GM12878 (cell line): ENCODE results near the gene ADAMTS2. TPM values are rescaled to one million over a fixed set of nuclear protein-coding genes. Genes with fewer than 3 reads are reported as not detected.

Source experiments
- ATAC-seq: fragments of 200-7000 bp; cut with Tn5 transposase; 3 replicates; pipeline ENCODE4 v1.9.1; 2020; ENCODE audit warnings: mild to moderate bottlenecking, moderate library complexity
- BruUV-seq: library from RNA; stranded (reverse); fragments of 400-500 nt; replicated peaks from 2 replicates; lab custom pipeline; 2021; lab: Mats Ljungman, UMichigan
- CTCF ChIA-PET: fragments of 300-600 bp; sonication (Branson Sonifier 250); formaldehyde crosslinking; extraction: SDS; loops from one replicate; lab custom pipeline; 2021; ENCODE audit warnings: inconsistent platforms; lab: Yijun Ruan, JAX
- POLR2A ChIA-PET: fragments of 350-600 bp; formaldehyde crosslinking; extraction: SDS; loops from one replicate; lab custom pipeline; 2021; ENCODE audit warnings: inconsistent platforms; lab: Charles Lee
- RAD21 ChIA-PET: fragments of 300-600 bp; sonication (Branson Sonifier 250); formaldehyde crosslinking; loops from one replicate; lab custom pipeline; 2023; ENCODE audit warnings: antibody characterized with exemption; ENCODE audit not compliant: unreplicated experiment; lab: Charles Lee
- SMC1A ChIA-PET: fragments of 300-600 bp; sonication (Branson Sonifier 250); formaldehyde crosslinking; loops from one replicate; lab custom pipeline; 2023; ENCODE audit not compliant: unreplicated experiment, uncharacterized antibody; lab: Charles Lee
- DNase-seq: peaks from one replicate; pipeline ENCODE4 v3.0.0-alpha.2; 2011; ENCODE audit warnings: low read depth, low spot score
- FAIRE-seq: peaks from 3 replicates; lab custom pipeline; 2011; peaks lifted over from hg19 to GRCh38; lab: Jason Lieb, UNC
- H2AFZ ChIP-seq: 2 replicates; pipeline ENCODE4 v1.6.0; 2011; ENCODE audit warnings: low read depth, low read length, control low read depth; ENCODE audit not compliant: control insufficient read depth
- H3K27ac ChIP-seq: 2 replicates; pipeline ENCODE4 v1.5.1; 2011; ENCODE audit warnings: control low read depth; ENCODE audit not compliant: control insufficient read depth, insufficient read depth
- H3K27me3 ChIP-seq, 2 experiments: replicated peaks in 1 of 2; 2 replicates each; pipeline versions ENCODE4 v1.6.0 to v1.6.1; 2011; ENCODE audit warnings: low read length in 1 of 2; ENCODE audit not compliant: control insufficient read depth in 2 of 2, insufficient read depth in 2 of 2
- H3K36me3 ChIP-seq, 2 experiments: 2 replicates each; pipeline ENCODE4 v1.5.1; 2011; ENCODE audit warnings: low read length in 1 of 2; ENCODE audit not compliant: control insufficient read depth in 2 of 2, insufficient read depth in 2 of 2
- H3K4me1 ChIP-seq: 2 replicates; pipeline ENCODE4 v1.6.1; 2011; ENCODE audit warnings: mild to moderate bottlenecking, low read length, moderate library complexity, mixed read lengths; ENCODE audit not compliant: control insufficient read depth, insufficient read depth
- H3K4me2 ChIP-seq: 2 replicates; pipeline ENCODE4 v1.6.0; 2011; ENCODE audit warnings: control low read depth; ENCODE audit not compliant: control insufficient read depth, insufficient read depth
- H3K4me3 ChIP-seq: fragments of 200-600 bp; sonication (generic); 2 replicates; pipeline ENCODE4 v1.5.1; 2016
- H3K79me2 ChIP-seq: 2 replicates; pipeline ENCODE4 v1.6.0; 2011; ENCODE audit warnings: low read length; ENCODE audit not compliant: control insufficient read depth, insufficient read depth
- H3K9ac ChIP-seq: 2 replicates; pipeline ENCODE4 v1.8.0; 2011; ENCODE audit warnings: low read length, control low read depth, mixed read lengths; ENCODE audit not compliant: control insufficient read depth, insufficient read depth
- H3K9me3 ChIP-seq: replicated peaks from 3 replicates; pipeline ENCODE4 v1.5.1; 2011; ENCODE audit warnings: mild to moderate bottlenecking, low read length; ENCODE audit not compliant: control insufficient read depth, insufficient read depth
- H4K20me1 ChIP-seq: 2 replicates; pipeline ENCODE4 v1.6.0; 2011; ENCODE audit not compliant: control insufficient read depth, insufficient read depth
- EP300 ChIP-seq, 2 experiments: fragments of 150-350 bp in 1 of 2; IDR thresholded peaks; 2 replicates each; pipeline ENCODE4 v1.6.1; 2011 to 2012; ENCODE audit warnings: low read depth in 2 of 2, low read length in 2 of 2, borderline replicate concordance in 1 of 2, improper control_type of control experiment in 1 of 2, inconsistent platforms in 1 of 2; ENCODE audit not compliant: control insufficient read depth in 1 of 2
- FOS ChIP-seq: IDR thresholded peaks from 3 replicates; pipeline ENCODE4 v1.6.1; 2011; ENCODE audit warnings: borderline replicate concordance; ENCODE audit not compliant: insufficient read length; ENCODE audit errors: extremely low read depth
- FOXM1 ChIP-seq: IDR thresholded peaks from 2 replicates; pipeline ENCODE4 v1.6.1; 2012; ENCODE audit warnings: low read depth, mild to moderate bottlenecking, inconsistent platforms, low read length, moderate library complexity
- LARP7 ChIP-seq: fragments of 450-650 bp; IDR thresholded peaks from 2 replicates; pipeline ENCODE4 v1.6.1; 2017; ENCODE audit warnings: mild to moderate bottlenecking
- POLR2A ChIP-seq: IDR thresholded peaks from 2 replicates; pipeline ENCODE4 v1.6.1; 2011; ENCODE audit warnings: low read depth, mild to moderate bottlenecking, low read length
- RFX5 ChIP-seq: IDR thresholded peaks from 2 replicates; pipeline ENCODE4 v1.6.1; 2011; ENCODE audit warnings: low read depth, low read length, improper control_type of control experiment
- SMAD5 ChIP-seq: IDR thresholded peaks from 2 replicates; pipeline ENCODE4 v1.6.1; 2016; ENCODE audit warnings: antibody characterized with exemption, low read depth
- SPI1 ChIP-seq: IDR thresholded peaks from 2 replicates; pipeline ENCODE4 v1.6.1; 2011; ENCODE audit warnings: low read depth, mild to moderate bottlenecking, low read length, moderate library complexity, borderline replicate concordance; ENCODE audit not compliant: insufficient read depth
- STAT1 ChIP-seq: fragments of 450-650 bp; conservative IDR thresholded peaks from 2 replicates; pipeline ENCODE4 v1.6.1; 2014; ENCODE audit warnings: antibody characterized with exemption, mild to moderate bottlenecking
- STAT3 ChIP-seq: IDR thresholded peaks from 2 replicates; pipeline ENCODE4 v1.6.1; 2011; ENCODE audit warnings: low read depth, low read length, improper control_type of control experiment
- SUPT20H ChIP-seq: IDR thresholded peaks from 2 replicates; pipeline ENCODE4 v1.6.1; 2011; ENCODE audit warnings: low read depth, mild to moderate bottlenecking, low read length, moderate library complexity, borderline replicate concordance; ENCODE audit not compliant: control insufficient read depth
- SUZ12 ChIP-seq: fragments of 200-600 bp; sonication (generic); IDR thresholded peaks from one replicate; pipeline ENCODE4 v1.6.1; 2018; ENCODE audit warnings: antibody characterized with exemption, mild to moderate bottlenecking; ENCODE audit not compliant: unreplicated experiment
- TCF12 ChIP-seq: IDR thresholded peaks from 2 replicates; pipeline ENCODE4 v1.6.1; 2011; ENCODE audit warnings: low read depth, mild to moderate bottlenecking, low read length
- USF2 ChIP-seq: IDR thresholded peaks from 2 replicates; pipeline ENCODE4 v1.6.1; 2011; ENCODE audit warnings: low read depth, low read length, improper control_type of control experiment, borderline replicate concordance
- ZBTB11 ChIP-seq: fragments of 450-650 bp; formaldehyde crosslinking; IDR thresholded peaks from 2 replicates; pipeline ENCODE4 v1.5.0; 2022; ENCODE audit warnings: mild to moderate bottlenecking, missing genetic modification characterization
- ZBTB4 ChIP-seq: fragments of 450-650 bp; formaldehyde crosslinking; IDR thresholded peaks from 2 replicates; pipeline ENCODE4 v1.4.0; 2022; ENCODE audit warnings: mild to moderate bottlenecking, moderate library complexity
- WGBS: methylation state at CpG from one replicate; pipeline ENCODE4 v1.1.6; 2016; ENCODE audit warnings: low lambda C conversion rate; ENCODE audit not compliant: insufficient replicate concordance, insufficient coverage; ENCODE audit errors: missing lambda C conversion rate; 5-methylcytosine and 5-hydroxymethylcytosine counted together
- in situ Hi-C: fragments of 300-500 bp; cut with MboI; formaldehyde crosslinking; loops from 9 replicates; pipeline ENCODE4 v1.14.3; 2018; ENCODE audit warnings: mixed read lengths
- intact Hi-C: fragments of 100-400 bp; cut with micrococcal nuclease; formaldehyde crosslinking; loops from one replicate; pipeline ENCODE4 v1.14.2; 2022; ENCODE audit not compliant: unreplicated experiment
- polyA plus RNA-seq, 11 experiments: library from polyadenylated mRNA; depleted of rRNA in 4 of 11; unstranded in 6 of 11; stranded (reverse) in 5 of 11; fragments of >200 nt; fragmentation: Nextera tagmentation in 4 of 11; fragmentation: Illumina TruSeq in 1 of 11; extraction: Ambion mirVana in 4 of 11; extraction: Trizol in 1 of 11; gene quantifications; 1 replicate in 1 of 11; 2 replicates in 10 of 11; pipeline versions ENCODE4 v1.2.1 to v1.2.3, GENCODE V29; 2011 to 2016; ENCODE audit warnings: inconsistent platforms in 2 of 11, missing spikeins in 2 of 11, low read depth in 1 of 11
- total RNA-seq, 4 experiments: library from RNA; depleted of rRNA in 3 of 4; stranded (reverse); fragments of >200 nt in 3 of 4; fragmentation: Illumina TruSeq in 1 of 4; extraction: Trizol in 1 of 4; gene quantifications; 2 replicates each; pipeline versions ENCODE4 v1.2.1 to v1.2.3, GENCODE V29; 2013 to 2021

The ADAMTS2 gene
- total and polyA plus RNA-seq, 10 of the 15 experiments (the other 5 are each of a cell fraction or from before 2014, with no cell fraction given), result 0.03 to 0.05 TPM; not detected in 8

DNA sequence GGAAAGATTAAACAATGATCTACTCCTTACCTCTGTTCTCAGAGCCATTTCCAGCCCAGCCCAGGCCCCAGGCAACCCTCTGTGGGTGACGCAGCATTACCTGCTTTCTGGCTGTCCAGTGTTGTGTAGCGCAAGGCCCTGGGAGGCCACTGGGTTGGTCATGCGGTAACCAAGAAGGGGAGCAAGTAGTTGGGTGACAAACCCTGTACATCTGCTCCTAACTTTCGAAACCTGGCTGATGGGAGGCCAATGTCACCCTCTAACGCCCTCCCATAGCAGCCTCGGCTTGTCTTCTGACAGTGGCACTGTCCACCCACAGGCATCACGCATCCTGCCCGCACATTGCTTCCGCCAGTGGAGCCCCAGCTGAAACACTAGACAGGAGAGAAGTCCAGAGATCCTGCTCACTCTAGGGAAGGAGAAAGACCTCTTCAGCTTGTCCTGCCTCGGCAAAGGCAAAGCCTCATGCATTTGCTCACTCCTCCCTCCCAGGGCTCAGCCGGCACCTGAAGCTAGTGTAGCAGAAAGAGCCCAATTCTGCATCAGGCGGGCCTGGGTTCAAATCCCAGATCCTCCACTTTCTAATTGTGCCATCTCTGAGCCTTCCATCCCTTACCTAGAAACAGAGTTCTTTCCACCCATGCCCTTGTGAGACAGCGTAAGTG lies 94.6 kb downstream of the ADAMTS2 start (continued):
- TF ChIP-seq SPI1, result no peak

DNA sequence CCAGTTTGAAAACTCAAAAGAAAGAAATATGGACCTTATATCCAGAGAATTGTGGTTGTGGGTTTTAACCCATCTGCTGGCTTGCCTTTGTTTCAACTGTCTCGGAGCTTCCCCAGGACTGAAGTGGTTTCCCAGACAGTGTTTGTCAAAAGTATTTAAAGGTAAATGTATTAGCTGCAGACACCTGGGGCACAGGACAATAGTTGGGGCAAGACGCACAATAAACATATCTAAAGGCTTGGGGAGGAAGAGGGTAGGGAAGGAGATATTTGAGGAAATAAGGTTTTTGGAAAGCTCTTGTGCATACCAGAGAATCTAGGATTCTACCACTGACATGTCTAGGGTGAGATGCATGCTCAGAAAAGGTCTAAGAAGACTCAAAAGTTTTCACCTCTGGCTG lies 99.0 kb downstream of the ADAMTS2 start:
- Histone ChIP-seq H3K9me3 (no peaks in the 10 kb centered on the region; the same call in 2 of the 3 replicates), H2AFZ (no peak overlapping the region), H3K4me2 (no peak overlapping the region), H4K20me1 (no peaks in the 10 kb centered on the region), H3K4me3 (no peak overlapping the region), H3K36me3 (no peaks in the 10 kb centered on the region), H3K4me1 (no peaks in the 10 kb centered on the region), H3K9ac (no peak overlapping the region), H3K27ac (no peak overlapping the region), H3K27me3 (no peaks in the 10 kb centered on the region), H3K79me2 (no peaks in the 10 kb centered on the region)
- no TSS peak for BruUV-seq
- intact Hi-C loops (no loop called here), in situ Hi-C loops (no loop called here)
- ChIA-PET SMC1A (no interaction called here), CTCF (no interaction called here), POLR2A (no interaction called here), RAD21 (no interaction called here)
- WGBS, result 88% methylated on average over 2 of the region's 2 CpGs
- DNase-seq, result no peak
- no peak for ATAC-seq
- FAIRE-seq, result no peak
- TF ChIP-seq ZBTB11, result no peak
- TF ChIP-seq STAT1, result no peak
- TF ChIP-seq SUPT20H, result no peak
- no peak for TF ChIP-seq TCF12
- TF ChIP-seq STAT3, result no peak
- no peak for TF ChIP-seq USF2
- no peak for TF ChIP-seq EP300 (IDR thresholded peaks at IDR 0.05; ENCODE audit: borderline replicate concordance in 1 of 2, control insufficient read depth in 1 of 2, low read depth in 2 of 2, low read length in 2 of 2)
- no peak for TF ChIP-seq SUZ12
- no peak for TF ChIP-seq FOXM1
- TF ChIP-seq LARP7, result no peak
- no peak for TF ChIP-seq FOS
- no peak for TF ChIP-seq RFX5
- no peak for TF ChIP-seq SMAD5
- no peak for TF ChIP-seq POLR2A
- no peak for TF ChIP-seq ZBTB4 (CRISPR knock-in tag)
